GM12891 (cell line): Measurements from ENCODE around the gene DPP7.
"Not testable (repeated sequence)": the region's sequence is repeated elsewhere in the genome, so short reads cannot be mapped to it uniquely, and the experiment has no call there.

Experiments
- POLR2A ChIP-seq: IDR thresholded peaks from 2 replicates; pipeline ENCODE4 v1.6.1; 2011; ENCODE audit warnings: low read depth, low read length, control low read depth
- POLR2AphosphoS5 ChIP-seq: IDR thresholded peaks from 2 replicates; pipeline ENCODE4 v1.6.1; 2011; ENCODE audit warnings: low read depth, low read length, control low read depth

GRCh38 chr9:137062798-137063197 lies 51.7 kb downstream of the DPP7 start:
- not testable (repeated sequence) for TF ChIP-seq POLR2A, POLR2AphosphoS5
